ENCODE measurements around the gene TAF4. TPM values are rescaled to one million over a fixed set of nuclear protein-coding genes. Genes with fewer than 3 reads are reported as not detected.

Gene TAF4
- total and polyA plus RNA-seq, 2 donors (not counting 3 experiments of a cell fraction or from before 2014, with no cell fraction given) = 6.1 to 19.5 TPM

GRCh38 chr20:62061851-62062423 lies 3.7 kb downstream of the TAF4 start:
- no peaks in the 10 kb centered on the region for H3K36me3 ChIP-seq (ENCODE audit: control insufficient read depth in 2 of 2, extremely low read depth in 1 of 2, insufficient read depth in 2 of 2, low read length in 2 of 2)
- H3K79me2 ChIP-seq (ENCODE audit: control insufficient read depth, insufficient read depth, low read length) = peaks cover 59% of the 10 kb centered on the region
- H3K27ac ChIP-seq (ENCODE audit: insufficient read depth, low read depth, low read length) = no peak overlapping the region
- no TSS peak for BruUV-seq (replicated peaks)
- H4K20me1 ChIP-seq (replicated peaks; ENCODE audit: control insufficient read depth, extremely low read depth, insufficient read depth, low read length) = no peaks in the 10 kb centered on the region
- dilution Hi-C loops (cut with MboI; ENCODE audit: extremely low pct_ligation_motif_present, low sequenced_read_pairs) (no loop called here), intact Hi-C loops (cut with micrococcal nuclease) (loop anchor here (5.0 kb wide), 2 partner anchors 35 to 50 kb away; no protein-coding TSS in a partner anchor)
- POLR2A ChIA-PET = no interaction called here
- no peaks in the 10 kb centered on the region for H3K9me1 ChIP-seq (replicated peaks; ENCODE audit: control insufficient read depth, extremely low read depth, insufficient read depth, low read length)
- H3K4me3 ChIP-seq (replicated peaks in 1 of 3; ENCODE audit: insufficient read depth in 1 of 3, low read depth in 1 of 3, low read length in 3 of 3) = no peak overlapping the region
- H3K4me1 ChIP-seq (ENCODE audit: control insufficient read depth, extremely low read depth, insufficient read depth, low read length) = peaks cover 12% of the 10 kb centered on the region
- H3K27me3 ChIP-seq (ENCODE audit: control insufficient read depth in 2 of 2, insufficient read depth in 2 of 2, low read length in 2 of 2) = no peaks in the 10 kb centered on the region
- TF ChIP-seq FOS (IDR thresholded peaks at IDR 0.05; ENCODE audit: borderline replicate concordance, insufficient read depth, low read length) (no peak), GATA2 (IDR thresholded peaks at IDR 0.05; ENCODE audit: insufficient read depth, insufficient read length, low read depth, low read length) (no peak), MYC (IDR thresholded peaks at IDR 0.05; ENCODE audit: low read depth, low read length) (no peak), MAX (IDR thresholded peaks at IDR 0.05; ENCODE audit: insufficient read depth, insufficient read length) (no peak), POLR2A (IDR thresholded peaks at IDR 0.05; ENCODE audit: low read depth, low read length) (no peak), CTCF (IDR thresholded peaks at IDR 0.05; ENCODE audit: extremely low read depth in 1 of 2, insufficient read depth in 1 of 2, low read depth in 1 of 2, low read length in 2 of 2) (no peak), POLR2AphosphoS5 (IDR thresholded peaks at IDR 0.05; ENCODE audit: insufficient read depth, low read depth, low read length) (no peak), JUN (IDR thresholded peaks at IDR 0.05; ENCODE audit: borderline replicate concordance, insufficient read depth, insufficient read length, low read depth) (no peak), EZH2 (IDR thresholded peaks at IDR 0.05; ENCODE audit: borderline replicate concordance, low read depth, low read length, severe bottlenecking) (no peak)
- FAIRE-seq (no peak), DNase-seq (ENCODE audit: low read depth, low spot score) (no peak)
- H3K9me3 ChIP-seq (replicated peaks; ENCODE audit: control insufficient read depth, insufficient read depth, low read length) = no peaks in the 10 kb centered on the region
- no peak overlapping the region for H3K9ac ChIP-seq (replicated peaks; ENCODE audit: extremely low read depth, insufficient read depth, low read length)
- CTCF ChIA-PET = no interaction called here
- no peak overlapping the region for H2AFZ ChIP-seq (ENCODE audit: low read depth, low read length)
- no peak overlapping the region for H3K4me2 ChIP-seq (ENCODE audit: insufficient read depth, low read length)

All from endothelial cell of umbilical vein (primary cell).